A673 (cell line): ENCODE measurements around the gene FAM50A.

Experiments
- EZH2 ChIP-seq: fragments of 200-600 bp; sonication (generic); IDR thresholded peaks from 2 replicates; pipeline ENCODE4 v1.6.1; 2017; ENCODE audit warnings: borderline replicate concordance, low read depth, mild to moderate bottlenecking, mixed read lengths, antibody characterized with exemption, low read length; ENCODE audit not compliant: poor library complexity, severe bottlenecking
- TF ChIP-seq, protein P1 (sequence below): fragments of 300-800, 200-600 bp; sonication (generic); conservative IDR thresholded peaks from 2 replicates; pipeline ENCODE4 v1.5.1; 2017; ENCODE audit warnings: low read depth, mild to moderate bottlenecking, antibody characterized with exemption, low read length, moderate library complexity, mixed read lengths

DNA sequence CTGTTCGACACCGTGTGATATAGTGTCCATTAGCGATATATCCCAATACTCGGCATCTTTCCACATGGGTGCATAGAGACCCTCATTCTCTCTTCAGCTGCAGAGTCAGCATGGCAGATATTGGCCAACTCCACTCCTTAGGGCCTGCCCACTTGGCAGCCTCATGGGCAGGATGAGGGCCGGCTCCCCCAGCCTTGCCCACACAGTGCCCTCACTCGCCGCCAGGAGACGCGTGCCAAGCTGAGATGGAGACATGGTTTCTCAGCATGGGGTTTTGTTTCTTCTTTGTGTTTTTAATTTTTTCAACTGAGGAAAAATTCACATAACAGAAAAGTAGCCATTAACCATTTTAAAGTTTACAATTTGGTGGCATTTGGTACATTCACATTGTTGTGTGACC lies 8.9 kb downstream of the FAM50A start:
- TF ChIP-seq, protein P1, sequence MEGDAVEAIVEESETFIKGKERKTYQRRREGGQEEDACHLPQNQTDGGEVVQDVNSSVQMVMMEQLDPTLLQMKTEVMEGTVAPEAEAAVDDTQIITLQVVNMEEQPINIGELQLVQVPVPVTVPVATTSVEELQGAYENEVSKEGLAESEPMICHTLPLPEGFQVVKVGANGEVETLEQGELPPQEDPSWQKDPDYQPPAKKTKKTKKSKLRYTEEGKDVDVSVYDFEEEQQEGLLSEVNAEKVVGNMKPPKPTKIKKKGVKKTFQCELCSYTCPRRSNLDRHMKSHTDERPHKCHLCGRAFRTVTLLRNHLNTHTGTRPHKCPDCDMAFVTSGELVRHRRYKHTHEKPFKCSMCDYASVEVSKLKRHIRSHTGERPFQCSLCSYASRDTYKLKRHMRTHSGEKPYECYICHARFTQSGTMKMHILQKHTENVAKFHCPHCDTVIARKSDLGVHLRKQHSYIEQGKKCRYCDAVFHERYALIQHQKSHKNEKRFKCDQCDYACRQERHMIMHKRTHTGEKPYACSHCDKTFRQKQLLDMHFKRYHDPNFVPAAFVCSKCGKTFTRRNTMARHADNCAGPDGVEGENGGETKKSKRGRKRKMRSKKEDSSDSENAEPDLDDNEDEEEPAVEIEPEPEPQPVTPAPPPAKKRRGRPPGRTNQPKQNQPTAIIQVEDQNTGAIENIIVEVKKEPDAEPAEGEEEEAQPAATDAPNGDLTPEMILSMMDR = no peak
- TF ChIP-seq EZH2 = no peak
